IMR-90 (cell line): ENCODE measurements around the gene NR1D1. TPM values are rescaled to one million over a fixed set of nuclear protein-coding genes. Genes with fewer than 3 reads are reported as not detected.
A peak's percentile ranks its signal among the peaks of the same experiment; 100 is the strongest.

Experiments used
- ATAC-seq: fragments of 200-7000 bp; cut with Tn5 transposase; 2 replicates; pipeline ENCODE4 v1.9.1; 2020; ENCODE audit warnings: low read depth, mild to moderate bottlenecking, moderate library complexity
- BruUV-seq: library from RNA; stranded (reverse); fragments of 400-500 nt; replicated peaks from 2 replicates; lab custom pipeline; 2021; lab: Mats Ljungman, UMichigan
- CTCF ChIA-PET: fragments of 300-600 bp; formaldehyde crosslinking; extraction: SDS; loops from one replicate; lab custom pipeline; 2021; ENCODE audit warnings: antibody characterized with exemption; lab: Yijun Ruan, JAX
- POLR2A ChIA-PET: fragments of 300-600 bp; sonication (Branson Sonifier 250); formaldehyde crosslinking; loops from one replicate; lab custom pipeline; 2022; ENCODE audit warnings: antibody characterized with exemption; ENCODE audit not compliant: unreplicated experiment; lab: Charles Lee
- DNase-seq: peaks from one replicate; pipeline ENCODE4 v3.0.0; 2013
- H2AFZ ChIP-seq: replicated peaks from 2 replicates; pipeline ENCODE3; 2013; ENCODE audit warnings: low read length, mild to moderate bottlenecking; ENCODE audit not compliant: poor library complexity
- H2AK5ac ChIP-seq: 2 replicates; pipeline ENCODE4 v1.6.1; 2013; ENCODE audit warnings: low read depth, low read length, inconsistent platforms
- H2AK9ac ChIP-seq: replicated peaks from 2 replicates; pipeline ENCODE3; 2013; ENCODE audit warnings: mild to moderate bottlenecking, low read depth, low read length, moderate library complexity; ENCODE audit not compliant: poor library complexity
- H2BK120ac ChIP-seq: 2 replicates; pipeline ENCODE4 v1.6.1; 2013; ENCODE audit warnings: low read depth, low read length, inconsistent platforms
- H2BK15ac ChIP-seq: 3 replicates; pipeline ENCODE4 v1.6.1; 2013; ENCODE audit warnings: low read depth, low read length, inconsistent platforms
- H2BK20ac ChIP-seq: 2 replicates; pipeline ENCODE4 v1.6.1; 2013; ENCODE audit warnings: low read depth, mild to moderate bottlenecking, inconsistent platforms, low read length, moderate library complexity
- H2BK5ac ChIP-seq: 2 replicates; pipeline ENCODE4 v1.6.1; 2013; ENCODE audit warnings: mild to moderate bottlenecking, low read depth, low read length, inconsistent platforms; ENCODE audit not compliant: poor library complexity, severe bottlenecking
- H3K14ac ChIP-seq: replicated peaks from 2 replicates; pipeline ENCODE4 v1.6.1; 2013; ENCODE audit warnings: low read depth, low read length, inconsistent platforms
- H3K18ac ChIP-seq: 2 replicates; pipeline ENCODE4 v1.6.1; 2013; ENCODE audit warnings: low read depth, low read length, control low read depth
- H3K23ac ChIP-seq: 2 replicates; pipeline ENCODE4 v1.6.1; 2013; ENCODE audit warnings: low read depth, low read length, inconsistent platforms
- H3K27ac ChIP-seq: 2 replicates; pipeline ENCODE4 v1.5.1; 2013; ENCODE audit warnings: mild to moderate bottlenecking, control low read depth, low read length; ENCODE audit not compliant: insufficient read depth
- H3K27me3 ChIP-seq: 2 replicates; pipeline ENCODE4 v1.6.1; 2013; ENCODE audit warnings: low read length; ENCODE audit not compliant: control insufficient read depth, insufficient read depth
- H3K36me3 ChIP-seq: 2 replicates; pipeline ENCODE4 v1.6.1; 2013; ENCODE audit warnings: low read length, mixed read lengths; ENCODE audit not compliant: control insufficient read depth, insufficient read depth
- H3K4ac ChIP-seq: 2 replicates; pipeline ENCODE4 v1.6.1; 2013; ENCODE audit warnings: low read depth, low read length, inconsistent platforms
- H3K4me1 ChIP-seq: 2 replicates; pipeline ENCODE4 v1.6.1; 2013; ENCODE audit warnings: low read length, mixed read lengths; ENCODE audit not compliant: control insufficient read depth, insufficient read depth
- H3K4me2 ChIP-seq: 2 replicates; pipeline ENCODE4 v1.6.1; 2013; ENCODE audit warnings: low read depth, mild to moderate bottlenecking, control low read depth, low read length, moderate library complexity
- H3K4me3 ChIP-seq: 2 replicates; pipeline ENCODE4 v1.5.1; 2013; ENCODE audit warnings: low read depth, mild to moderate bottlenecking, control low read depth, low read length, moderate library complexity; ENCODE audit not compliant: insufficient read depth
- H3K56ac ChIP-seq: 2 replicates; pipeline ENCODE4 v1.6.1; 2013; ENCODE audit warnings: low read length, inconsistent platforms; ENCODE audit not compliant: insufficient read depth; ENCODE audit errors: extremely low read depth
- H3K79me1 ChIP-seq, 2 experiments: 2 replicates each; pipeline ENCODE4 v1.6.1; 2013; ENCODE audit warnings: low read length in 2 of 2, inconsistent platforms in 1 of 2, low read depth in 1 of 2
- H3K9ac ChIP-seq: 2 replicates; pipeline ENCODE4 v1.6.1; 2013; ENCODE audit warnings: low read depth, low read length, control low read depth
- H3K9me1 ChIP-seq: 2 replicates; pipeline ENCODE4 v1.6.1; 2013; ENCODE audit warnings: low read length, inconsistent platforms; ENCODE audit not compliant: insufficient read depth
- H3K9me3 ChIP-seq: 2 replicates; pipeline ENCODE4 v1.6.1; 2013; ENCODE audit warnings: low read length; ENCODE audit not compliant: control insufficient read depth, insufficient read depth
- H4K20me1 ChIP-seq: 2 replicates; pipeline ENCODE4 v1.6.1; 2013; ENCODE audit warnings: low read length, inconsistent platforms; ENCODE audit not compliant: insufficient read depth
- H4K5ac ChIP-seq: 2 replicates; pipeline ENCODE4 v1.6.1; 2013; ENCODE audit warnings: mild to moderate bottlenecking, low read depth, low read length, control low read depth
- H4K8ac ChIP-seq, 2 experiments: 2 replicates each; pipeline ENCODE4 v1.6.1; 2013; ENCODE audit warnings: low read depth in 2 of 2, low read length in 2 of 2, control low read depth in 1 of 2, inconsistent platforms in 1 of 2
- H4K91ac ChIP-seq: 2 replicates; pipeline ENCODE4 v1.6.1; 2013; ENCODE audit warnings: low read depth, low read length, inconsistent platforms; ENCODE audit not compliant: insufficient read depth
- BHLHE40 ChIP-seq: fragments of 150-350 bp; IDR thresholded peaks from 2 replicates; pipeline ENCODE4 v1.6.1; 2016; ENCODE audit warnings: mild to moderate bottlenecking, low read depth, low read length
- CEBPB ChIP-seq: IDR thresholded peaks from 2 replicates; pipeline ENCODE4 v1.6.1; 2012; ENCODE audit warnings: low read depth, low read length, improper control_type of control experiment
- CTCF ChIP-seq: conservative IDR thresholded peaks from 2 replicates; pipeline ENCODE4 v1.5.1; 2012; ENCODE audit warnings: mild to moderate bottlenecking, low read depth, low read length, improper control_type of control experiment
- ELK1 ChIP-seq: fragments of 150-350 bp; IDR thresholded peaks from 2 replicates; pipeline ENCODE4 v1.6.1; 2016; ENCODE audit warnings: low read depth, mild to moderate bottlenecking, low read length, moderate library complexity, borderline replicate concordance
- FOS ChIP-seq: fragments of 150-350 bp; IDR thresholded peaks from 2 replicates; pipeline ENCODE4 v1.6.1; 2016; ENCODE audit warnings: low read depth, low read length
- MAFK ChIP-seq: IDR thresholded peaks from 2 replicates; pipeline ENCODE4 v1.6.1; 2012; ENCODE audit warnings: low read depth, low read length, improper control_type of control experiment
- MXI1 ChIP-seq: IDR thresholded peaks from 2 replicates; pipeline ENCODE4 v1.6.1; 2012; ENCODE audit warnings: low read depth, mild to moderate bottlenecking, low read length, moderate library complexity, borderline replicate concordance
- RFX5 ChIP-seq: IDR thresholded peaks from 2 replicates; pipeline ENCODE4 v1.8.0; 2012; ENCODE audit warnings: low read depth, mild to moderate bottlenecking, low read length, moderate library complexity
- SMC3 ChIP-seq: fragments of 150-350 bp; IDR thresholded peaks from 2 replicates; pipeline ENCODE4 v1.6.1; 2016; ENCODE audit warnings: low read depth, mild to moderate bottlenecking, antibody characterized with exemption, low read length, moderate library complexity
- USF2 ChIP-seq: fragments of 150-350 bp; IDR thresholded peaks from 2 replicates; pipeline ENCODE4 v1.6.1; 2017; ENCODE audit warnings: mild to moderate bottlenecking, antibody characterized with exemption, low read length, low read depth
- WGBS, 2 experiments: methylation state at CpG; one replicate each; pipeline versions ENCODE4 v1.1.5 to v1.1.7; 2013; ENCODE audit warnings: missing lambda C conversion rate in 2 of 2; ENCODE audit not compliant: insufficient read length in 1 of 2; ENCODE audit errors: extremely low coverage in 2 of 2; 5-methylcytosine and 5-hydroxymethylcytosine counted together
- dilution Hi-C: fragments of 300-500 bp; cut with HindIII; formaldehyde crosslinking; loops from one replicate; pipeline ENCODE4 v1.14.3; 2018; ENCODE audit warnings: low sequenced_read_pairs; ENCODE audit not compliant: unreplicated experiment
- in situ Hi-C: fragments of 300-500 bp; cut with MboI; formaldehyde crosslinking; loops from 3 replicates; pipeline ENCODE4 v1.14.3; 2019; ENCODE audit warnings: low sequenced_read_pairs, inconsistent platforms, mixed read lengths
- intact Hi-C: fragments of 100-400 bp; cut with micrococcal nuclease; formaldehyde crosslinking; loops from 2 replicates; pipeline ENCODE4 v1.10.0; 2022
- polyA plus RNA-seq, 3 experiments: library from polyadenylated mRNA; depleted of rRNA; stranded (reverse); fragments of >200 nt; gene quantifications; 2 replicates each; pipeline ENCODE4 v1.2.3, GENCODE V29; 2012; ENCODE audit warnings: low replicate concordance in 1 of 3
- total RNA-seq: library from RNA; depleted of rRNA; stranded (reverse); fragments of >200 nt; gene quantifications from 2 replicates; pipeline ENCODE4 v1.2.3, GENCODE V29; 2012

The NR1D1 gene
- total and polyA plus RNA-seq, 2 of the 4 experiments (the other 2 are of a cell fraction), result 0.36 to 7.2 TPM

GRCh38 chr17:40075942-40076498 lies 24.4 kb downstream of the NR1D1 start:
- in situ Hi-C loops (no loop called here), intact Hi-C loops (loop anchor here (1.0 kb wide), 1 partner anchor 63 kb away; no protein-coding TSS in a partner anchor), dilution Hi-C loops (no loop called here)
- no TSS peak for BruUV-seq
- Histone ChIP-seq H2AK9ac (no peak overlapping the region), H3K27me3 (no peaks in the 10 kb centered on the region), H2AFZ (peak overlapping the region; percentile 74), H2BK120ac (no peak overlapping the region), H3K9me3 (no peaks in the 10 kb centered on the region), H4K20me1 (peaks cover 23% of the 10 kb centered on the region), H4K91ac (no peak overlapping the region), H3K23ac (no peak overlapping the region), H2BK20ac (no peak overlapping the region), H3K27ac (no peak overlapping the region), H3K4me1 (peaks cover 25% of the 10 kb centered on the region), H3K36me3 (peaks cover 23% of the 10 kb centered on the region), H3K9ac (no peak overlapping the region), H2AK5ac (peak overlapping the region; percentile 78; the same call in 1 of the 2 replicates), H3K4ac (peak overlapping the region; percentile 79), H3K4me3 (no peak overlapping the region), H3K79me1 (peaks cover 10 to 65% of the 10 kb centered on the region in 2 experiments), H3K18ac (no peak overlapping the region), H3K14ac (peak overlapping the region; percentile 66; the same call in 1 of the 2 replicates), H2BK15ac (no peak overlapping the region), H2BK5ac (no peak overlapping the region), H4K8ac (no peak overlapping the region), H3K9me1 (peaks cover 9% of the 10 kb centered on the region), H4K5ac (no peak overlapping the region), H3K4me2 (no peak overlapping the region; the same call in 1 of the 2 replicates), H3K56ac (no peak overlapping the region)
- ChIA-PET POLR2A (no interaction called here), CTCF (interaction anchor here (0.7 to 3.0 kb wide), 6 partner anchors 10 to 67 kb away, joined by 3 to 24 read pairs (median 8); partner anchors contain the start of genes MED24 and THRA)
- WGBS, 2 experiments, result 58% methylated on average over 6 of the region's 8 CpGs; no CpG with 5 or more reads in 1 of the 2 experiments
- TF ChIP-seq BHLHE40 (no peak), CTCF (no peak), CEBPB (no peak), USF2 (no peak), MAFK (no peak), MXI1 (no peak), RFX5 (no peak), FOS (no peak), ELK1 (no peak), SMC3 (no peak)
- no peak for ATAC-seq
- DNase-seq, result no peak
